Subcutaneous adipose tissue (tissue), 4 donors: ENCODE data around the gene SMPDL3B. TPM values are rescaled to one million over a fixed set of nuclear protein-coding genes. Genes with fewer than 3 reads are reported as not detected.

Source experiments
- total RNA-seq, 4 donors: library from RNA; depleted of rRNA; stranded (reverse); fragments of >200 nt; gene quantifications; one replicate each; pipeline ENCODE4 v1.1.0, GENCODE V29; 2016
- TF ChIP-seq, protein P1 (sequence below): fragments of 450-650 bp; IDR thresholded peaks from one replicate; pipeline ENCODE4 v1.5.1; 2016; ENCODE audit warnings: low read depth, mild to moderate bottlenecking, control low read depth, antibody characterized with exemption, moderate library complexity

Gene SMPDL3B
- total RNA-seq, 4 donors from 2014 or later, result 0.66 to 1.1 TPM; not detected in 2

DNA sequence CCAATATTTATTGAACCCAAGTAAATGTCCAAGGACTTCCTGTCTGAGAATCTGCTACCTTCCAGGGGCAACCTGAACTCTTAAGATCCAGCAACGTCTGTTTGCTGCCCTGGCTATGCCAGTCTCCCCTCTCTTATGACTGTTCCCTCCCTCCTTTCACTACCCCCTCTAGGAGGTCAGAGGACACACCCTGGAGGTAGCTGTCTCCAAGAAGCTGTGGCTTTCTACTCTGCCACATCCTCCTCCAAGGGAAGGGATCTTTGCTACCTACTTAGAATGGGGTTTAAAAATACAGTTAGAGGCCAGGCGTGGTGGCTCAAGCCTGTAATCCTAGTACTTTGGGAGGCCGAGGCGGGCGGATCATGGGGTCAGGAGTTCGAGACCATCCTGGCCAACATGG, 3.6 kb upstream of the SMPDL3B start:
- TF ChIP-seq, protein P1, sequence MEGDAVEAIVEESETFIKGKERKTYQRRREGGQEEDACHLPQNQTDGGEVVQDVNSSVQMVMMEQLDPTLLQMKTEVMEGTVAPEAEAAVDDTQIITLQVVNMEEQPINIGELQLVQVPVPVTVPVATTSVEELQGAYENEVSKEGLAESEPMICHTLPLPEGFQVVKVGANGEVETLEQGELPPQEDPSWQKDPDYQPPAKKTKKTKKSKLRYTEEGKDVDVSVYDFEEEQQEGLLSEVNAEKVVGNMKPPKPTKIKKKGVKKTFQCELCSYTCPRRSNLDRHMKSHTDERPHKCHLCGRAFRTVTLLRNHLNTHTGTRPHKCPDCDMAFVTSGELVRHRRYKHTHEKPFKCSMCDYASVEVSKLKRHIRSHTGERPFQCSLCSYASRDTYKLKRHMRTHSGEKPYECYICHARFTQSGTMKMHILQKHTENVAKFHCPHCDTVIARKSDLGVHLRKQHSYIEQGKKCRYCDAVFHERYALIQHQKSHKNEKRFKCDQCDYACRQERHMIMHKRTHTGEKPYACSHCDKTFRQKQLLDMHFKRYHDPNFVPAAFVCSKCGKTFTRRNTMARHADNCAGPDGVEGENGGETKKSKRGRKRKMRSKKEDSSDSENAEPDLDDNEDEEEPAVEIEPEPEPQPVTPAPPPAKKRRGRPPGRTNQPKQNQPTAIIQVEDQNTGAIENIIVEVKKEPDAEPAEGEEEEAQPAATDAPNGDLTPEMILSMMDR, result no peak

DNA sequence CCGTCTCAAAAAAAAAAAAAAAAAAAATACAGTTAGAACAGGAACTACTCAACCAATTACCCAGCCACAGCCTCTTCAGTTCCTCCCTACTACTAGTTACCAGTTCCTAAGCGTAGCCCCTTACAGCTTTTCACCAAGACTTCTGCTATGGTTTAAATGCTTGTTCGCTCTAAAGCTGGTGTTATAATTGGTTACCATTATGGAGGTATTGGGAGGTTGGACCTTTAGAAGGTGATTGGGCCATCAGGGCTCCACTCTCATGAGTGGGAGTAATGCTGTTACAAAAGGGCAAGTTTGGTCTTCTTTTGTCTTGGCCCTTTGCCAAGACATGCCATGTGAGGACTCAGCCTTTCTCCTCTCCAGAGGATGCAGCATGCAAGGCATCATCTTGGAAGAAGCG, 3.0 kb upstream of the SMPDL3B start:
- TF ChIP-seq, protein P1, result no peak

DNA sequence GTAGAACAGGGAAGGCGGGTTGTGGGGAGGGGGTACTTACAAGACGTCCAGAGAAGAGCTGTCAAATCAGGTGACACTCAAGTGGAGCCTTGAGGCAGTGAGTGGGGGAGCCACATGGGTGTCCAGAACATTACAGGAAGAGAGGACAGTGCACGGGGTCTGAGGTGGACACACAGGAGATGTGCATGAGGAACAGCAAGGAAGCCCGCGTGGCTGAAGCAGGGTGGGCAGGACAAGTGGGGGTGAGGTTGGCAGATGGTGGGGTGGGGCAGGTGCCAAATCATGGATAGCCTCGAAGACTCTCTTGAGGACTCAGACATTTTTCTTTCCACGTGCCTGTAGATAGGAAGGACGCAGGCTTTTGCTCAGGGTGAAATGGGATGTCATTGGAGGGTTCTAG, 921 bp downstream of the SMPDL3B start:
- TF ChIP-seq, protein P1, result no peak

DNA sequence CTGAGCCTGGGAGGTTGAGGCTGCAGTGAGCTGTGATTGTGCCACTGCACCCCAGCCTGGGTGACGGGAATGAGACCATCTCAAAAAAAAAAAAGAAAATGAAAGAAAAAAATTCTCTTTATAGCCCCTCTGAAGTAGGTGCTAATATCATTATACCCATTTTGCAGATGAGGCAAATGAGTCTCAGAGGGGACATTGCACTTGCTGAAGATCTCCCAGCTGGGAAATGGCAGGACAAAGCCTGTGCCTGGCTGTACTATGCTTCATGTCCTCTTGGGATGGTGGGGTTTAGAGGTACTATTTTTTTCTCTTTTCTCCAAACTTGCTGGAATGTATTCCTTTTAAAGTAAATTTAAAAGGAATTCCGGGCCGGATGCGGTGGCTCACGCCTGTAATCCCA, 1.6 kb downstream of the SMPDL3B start:
- TF ChIP-seq, protein P1, result no peak

DNA sequence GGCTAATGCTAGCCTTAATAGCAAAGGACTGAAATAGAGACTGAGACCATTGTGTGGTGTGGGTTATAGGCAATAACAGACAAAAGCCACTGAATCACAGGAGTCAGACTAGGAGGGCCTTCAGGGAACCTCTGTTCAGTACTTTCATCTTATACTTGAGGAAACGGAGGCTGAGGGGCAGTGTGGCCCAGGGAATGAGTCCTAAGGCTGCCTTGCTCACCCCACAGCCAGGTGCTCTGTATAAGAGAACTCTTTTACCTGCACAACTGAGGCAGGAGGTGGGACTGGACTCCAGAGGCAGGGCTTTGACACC, 2.7 kb downstream of the SMPDL3B start:
- TF ChIP-seq, protein P1, result no peak

DNA sequence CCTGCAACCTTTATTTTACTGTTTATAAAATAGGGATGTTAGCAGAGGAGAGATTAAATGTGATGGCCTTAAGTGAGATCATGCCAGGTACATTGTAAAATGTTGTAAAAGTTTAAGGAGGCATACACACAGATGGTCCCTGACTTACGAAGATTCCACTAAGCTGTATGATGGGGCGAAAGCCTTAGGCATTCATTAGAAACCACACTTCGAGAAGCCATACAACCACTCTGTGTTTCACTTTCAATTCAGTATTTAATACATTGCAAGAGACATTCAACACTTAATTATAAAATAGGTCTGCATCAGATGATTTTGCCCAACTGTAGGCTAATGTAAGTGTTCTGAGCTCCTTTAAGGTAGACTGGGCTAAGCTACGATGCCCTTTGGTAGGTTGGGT, 3.7 kb downstream of the SMPDL3B start:
- TF ChIP-seq, protein P1, result no peak

DNA sequence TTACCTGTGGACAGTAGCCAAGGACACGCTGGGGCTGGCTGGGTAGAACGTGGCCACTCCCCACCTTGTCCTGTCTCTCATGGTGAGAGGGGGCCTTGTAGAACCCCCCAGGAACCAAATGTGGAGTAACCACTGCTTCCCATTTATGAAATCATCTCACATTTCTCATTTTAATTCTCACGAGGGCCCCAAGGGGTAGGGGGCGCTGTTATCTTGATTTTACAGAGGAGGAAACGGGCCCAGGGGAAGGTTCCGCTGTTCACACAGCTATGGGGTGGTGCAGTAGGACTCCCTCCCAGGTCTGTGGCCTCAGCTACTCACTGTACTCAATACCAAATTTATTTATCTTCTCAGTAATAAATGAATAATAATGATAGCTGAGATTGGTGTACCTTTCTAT, 5.5 kb downstream of the SMPDL3B start:
- TF ChIP-seq, protein P1, result no peak
